SU-DHL-6 (cell line): ENCODE data around the gene GSTM5.
"Not testable (repeated sequence)": the region's sequence is repeated elsewhere in the genome, so short reads cannot be mapped to it uniquely, and the experiment has no call there.

Experiments used
- H2AFZ ChIP-seq: fragments of 200-600 bp; sonication (generic); 2 replicates; pipeline ENCODE4 v1.6.1; 2014; ENCODE audit warnings: low read depth, mild to moderate bottlenecking, moderate library complexity, mixed read lengths, antibody characterized with exemption, low read length; ENCODE audit not compliant: severe bottlenecking
- H3F3A ChIP-seq: fragments of 200-600 bp; shearing (Covaris generic); 2 replicates; pipeline ENCODE4 v1.6.0; 2016; ENCODE audit warnings: antibody characterized with exemption, mild to moderate bottlenecking; ENCODE audit not compliant: insufficient read depth
- H3K27ac ChIP-seq: fragments of 200-600 bp; sonication (generic); 2 replicates; pipeline ENCODE4 v1.5.1; 2016; ENCODE audit warnings: low read depth, mild to moderate bottlenecking, low read length, moderate library complexity, mixed read lengths
- H3K27me3 ChIP-seq: fragments of 200-600 bp; sonication (generic), shearing (Covaris generic); 2 replicates; pipeline ENCODE4 v1.6.0; 2014; ENCODE audit warnings: mild to moderate bottlenecking, low read length
- H3K36me3 ChIP-seq: fragments of 200-600 bp; sonication (generic); 2 replicates; pipeline ENCODE4 v1.6.1; 2014; ENCODE audit warnings: mild to moderate bottlenecking, low read length, mixed read lengths
- H3K4me2 ChIP-seq: fragments of 300-600, 200-600 bp; shearing (Covaris generic), sonication (generic); 2 replicates; pipeline ENCODE4 v1.6.0; 2014; ENCODE audit warnings: low read length, low read depth, mild to moderate bottlenecking; ENCODE audit not compliant: poor library complexity, severe bottlenecking
- H3K4me3 ChIP-seq: fragments of 200-600 bp; sonication (generic); 2 replicates; pipeline ENCODE4 v1.5.1; 2014; ENCODE audit warnings: antibody characterized with exemption, low read length, mild to moderate bottlenecking, mixed read lengths; ENCODE audit not compliant: insufficient read depth, poor library complexity, severe bottlenecking
- H3K79me2 ChIP-seq: fragments of 200-600 bp; sonication (generic); 2 replicates; pipeline ENCODE4 v1.6.1; 2014; ENCODE audit warnings: mild to moderate bottlenecking, low read length, moderate library complexity; ENCODE audit not compliant: insufficient read depth
- H3K9ac ChIP-seq: fragments of 200-600 bp; sonication (generic); 2 replicates; pipeline ENCODE4 v1.7.0; 2014; ENCODE audit warnings: mild to moderate bottlenecking, low read length
- H3K9me2 ChIP-seq: fragments of 200-600 bp; sonication (generic); replicated peaks from 2 replicates; pipeline ENCODE4 v1.6.1; 2014; ENCODE audit warnings: low read length; ENCODE audit not compliant: insufficient read depth
- H3K9me3 ChIP-seq: fragments of 200-600 bp; sonication (generic); 2 replicates; pipeline ENCODE4 v1.6.1; 2014; ENCODE audit warnings: low read length, mixed read lengths; ENCODE audit not compliant: insufficient read depth
- H4K20me1 ChIP-seq: fragments of 200-600 bp; sonication (generic); 2 replicates; pipeline ENCODE4 v1.6.1; 2014; ENCODE audit warnings: low read depth, mild to moderate bottlenecking, antibody characterized with exemption, low read length, moderate library complexity, mixed read lengths
- CTCF ChIP-seq: fragments of 200-600 bp; sonication (generic); IDR thresholded peaks from one replicate; pipeline ENCODE4 v1.5.1; 2017; ENCODE audit warnings: antibody characterized with exemption, mild to moderate bottlenecking, low read length, moderate library complexity; ENCODE audit not compliant: insufficient read depth, poor library complexity, severe bottlenecking
- EZH2phosphoT487 ChIP-seq: fragments of 200-600 bp; sonication (generic), shearing (Covaris generic); conservative IDR thresholded peaks from 2 replicates; pipeline ENCODE4 v1.6.1; 2018; ENCODE audit warnings: mild to moderate bottlenecking, antibody characterized with exemption, low read length, moderate library complexity, mixed read lengths

GSTM5 gene

GRCh38 chr1:109739738-109740614 lies 27.9 kb downstream of the GSTM5 start:
- Histone ChIP-seq H3K4me2 (no peak overlapping the region), H3K9me2 (no peaks in the 10 kb centered on the region), H3F3A (no peaks in the 10 kb centered on the region), H3K36me3 (no peaks in the 10 kb centered on the region), H3K9me3 (no peaks in the 10 kb centered on the region), H3K27ac (no peak overlapping the region), H3K4me3 (no peak overlapping the region), H4K20me1 (no peaks in the 10 kb centered on the region), H3K27me3 (no peaks in the 10 kb centered on the region), H3K9ac (no peak overlapping the region), H2AFZ (no peak overlapping the region), H3K79me2 (no peaks in the 10 kb centered on the region)
- no peak for TF ChIP-seq EZH2phosphoT487
- TF ChIP-seq CTCF = no peak

- no peak within 1 kb of the TSS for H2AFZ ChIP-seq
- H3K4me2 ChIP-seq = no peak within 1 kb of the TSS
- H3K27ac ChIP-seq = no peak within 1 kb of the TSS
These were observed 28.7 kb downstream of the GSTM5 start, which contains the start of gene GSTM3 for GRCh38 chr1:109740615-109741373. Gene GSTM3, minus strand, starts transcription at chr1:109741038. Its CDS starts 751 bp downstream, at chr1:109740287.

DNA sequence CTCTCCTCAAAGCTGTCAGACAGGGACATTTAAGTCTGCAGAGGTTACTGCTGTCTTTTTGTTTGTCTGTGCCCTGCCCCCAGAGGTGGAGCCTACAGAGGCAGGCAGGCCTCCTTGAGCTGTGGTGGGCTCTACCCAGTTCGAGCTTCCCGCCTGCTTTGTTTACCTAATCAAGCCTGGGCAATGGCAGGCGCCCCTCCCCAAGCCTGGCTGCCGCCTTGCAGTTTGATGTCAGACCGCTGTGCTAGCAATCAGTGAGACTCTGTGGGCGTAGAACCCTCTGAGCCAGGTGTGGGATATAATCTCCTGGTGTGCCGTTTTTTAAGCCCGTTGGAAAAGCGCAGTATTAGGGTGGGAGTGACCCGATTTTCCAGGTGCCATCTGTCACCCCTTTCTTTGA lies 36.3 kb downstream of the GSTM5 start:
- H3K9ac ChIP-seq, H2AFZ ChIP-seq, H4K20me1 ChIP-seq, H3K36me3 ChIP-seq, H3K79me2 ChIP-seq, H3F3A ChIP-seq, H3K27me3 ChIP-seq, H3K27ac ChIP-seq, H3K9me2 ChIP-seq, H3K4me3 ChIP-seq, H3K9me3 ChIP-seq, H3K4me2 ChIP-seq: not testable (repeated sequence)

More at GRCh38 chr1:109740615-109741373, 28.7 kb downstream of the GSTM5 start, which contains the start of gene GSTM3:
- Histone ChIP-seq H3K4me3 (no peak within 1 kb of the TSS), H3F3A (no peaks in the 10 kb centered on the region), H3K79me2 (no peaks in the 10 kb centered on the region), H3K9ac (no peak within 1 kb of the TSS), H3K9me2 (no peaks in the 10 kb centered on the region), H4K20me1 (no peaks in the 10 kb centered on the region), H3K27me3 (no peaks in the 10 kb centered on the region), H3K9me3 (no peaks in the 10 kb centered on the region), H3K36me3 (no peaks in the 10 kb centered on the region)
- no peak for TF ChIP-seq CTCF
- TF ChIP-seq EZH2phosphoT487 = no peak
